Urothelium cell line (cell line): ENCODE data around the gene TTLL5.

Source experiments
- DNase-seq: peaks from one replicate; pipeline ENCODE4 v3.0.0; 2011; ENCODE audit warnings: low spot score, mixed read lengths
- FAIRE-seq: peaks from 2 replicates; lab custom pipeline; 2011; peaks lifted over from hg19 to GRCh38; lab: Jason Lieb, UNC

TTLL5 gene, protein sequence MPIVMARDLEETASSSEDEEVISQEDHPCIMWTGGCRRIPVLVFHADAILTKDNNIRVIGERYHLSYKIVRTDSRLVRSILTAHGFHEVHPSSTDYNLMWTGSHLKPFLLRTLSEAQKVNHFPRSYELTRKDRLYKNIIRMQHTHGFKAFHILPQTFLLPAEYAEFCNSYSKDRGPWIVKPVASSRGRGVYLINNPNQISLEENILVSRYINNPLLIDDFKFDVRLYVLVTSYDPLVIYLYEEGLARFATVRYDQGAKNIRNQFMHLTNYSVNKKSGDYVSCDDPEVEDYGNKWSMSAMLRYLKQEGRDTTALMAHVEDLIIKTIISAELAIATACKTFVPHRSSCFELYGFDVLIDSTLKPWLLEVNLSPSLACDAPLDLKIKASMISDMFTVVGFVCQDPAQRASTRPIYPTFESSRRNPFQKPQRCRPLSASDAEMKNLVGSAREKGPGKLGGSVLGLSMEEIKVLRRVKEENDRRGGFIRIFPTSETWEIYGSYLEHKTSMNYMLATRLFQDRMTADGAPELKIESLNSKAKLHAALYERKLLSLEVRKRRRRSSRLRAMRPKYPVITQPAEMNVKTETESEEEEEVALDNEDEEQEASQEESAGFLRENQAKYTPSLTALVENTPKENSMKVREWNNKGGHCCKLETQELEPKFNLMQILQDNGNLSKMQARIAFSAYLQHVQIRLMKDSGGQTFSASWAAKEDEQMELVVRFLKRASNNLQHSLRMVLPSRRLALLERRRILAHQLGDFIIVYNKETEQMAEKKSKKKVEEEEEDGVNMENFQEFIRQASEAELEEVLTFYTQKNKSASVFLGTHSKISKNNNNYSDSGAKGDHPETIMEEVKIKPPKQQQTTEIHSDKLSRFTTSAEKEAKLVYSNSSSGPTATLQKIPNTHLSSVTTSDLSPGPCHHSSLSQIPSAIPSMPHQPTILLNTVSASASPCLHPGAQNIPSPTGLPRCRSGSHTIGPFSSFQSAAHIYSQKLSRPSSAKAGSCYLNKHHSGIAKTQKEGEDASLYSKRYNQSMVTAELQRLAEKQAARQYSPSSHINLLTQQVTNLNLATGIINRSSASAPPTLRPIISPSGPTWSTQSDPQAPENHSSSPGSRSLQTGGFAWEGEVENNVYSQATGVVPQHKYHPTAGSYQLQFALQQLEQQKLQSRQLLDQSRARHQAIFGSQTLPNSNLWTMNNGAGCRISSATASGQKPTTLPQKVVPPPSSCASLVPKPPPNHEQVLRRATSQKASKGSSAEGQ (N-terminal part only)

DNA sequence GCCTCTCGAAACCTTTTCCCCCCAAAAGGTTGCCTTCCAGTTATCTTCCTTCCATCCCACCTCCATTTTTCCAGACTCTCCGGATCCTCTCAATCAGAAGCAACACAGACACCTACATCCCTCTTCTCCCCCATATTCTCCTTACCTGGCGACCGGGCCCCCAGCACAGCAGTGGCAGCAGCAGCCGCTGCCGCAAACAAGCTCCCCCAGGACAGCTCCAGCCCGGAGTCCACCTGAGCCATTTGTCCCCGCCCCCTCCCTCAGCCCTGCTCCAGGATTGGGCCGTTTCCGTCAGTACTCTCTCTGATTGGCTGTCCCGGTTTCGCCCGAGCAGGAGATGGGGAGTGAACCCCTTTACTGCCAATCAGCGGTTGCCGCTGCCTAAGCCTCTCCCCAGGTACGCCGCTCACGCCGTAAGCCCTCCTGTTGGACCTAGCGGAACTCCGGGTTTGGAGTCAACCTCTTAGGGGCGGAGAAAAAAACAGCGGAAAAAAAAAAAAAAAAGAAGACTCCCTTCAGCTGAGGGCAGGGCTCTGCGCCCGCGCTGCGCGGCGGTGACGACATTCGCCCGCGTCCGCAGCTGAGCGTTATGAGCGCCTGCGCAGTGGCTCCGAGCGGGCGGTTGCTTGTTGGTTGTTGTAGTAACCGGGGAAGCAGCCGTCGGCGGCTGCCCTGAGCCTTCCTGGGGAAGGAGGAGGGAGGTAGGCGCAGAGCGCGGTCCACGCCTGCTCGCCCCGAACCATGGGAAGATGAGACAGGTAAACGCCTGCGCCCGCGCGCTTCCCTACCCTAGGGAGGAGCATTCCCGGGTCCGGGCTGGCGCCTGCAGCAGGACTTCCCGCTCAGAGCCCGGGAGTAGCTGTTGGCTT, at the start of gene TTLL5, which contains the start of gene ERG28:
TTLL5 (plus strand) TSS at position 617 of the 869 bp plus-strand sequence. CDS start 1,904 bp downstream, outside the sequence.
ERG28 (minus strand) TSS at position 247 of the 869 bp plus-strand sequence. CDS start 3,374 bp downstream, outside the sequence.
- FAIRE-seq, result peak; percentile 97

DNA sequence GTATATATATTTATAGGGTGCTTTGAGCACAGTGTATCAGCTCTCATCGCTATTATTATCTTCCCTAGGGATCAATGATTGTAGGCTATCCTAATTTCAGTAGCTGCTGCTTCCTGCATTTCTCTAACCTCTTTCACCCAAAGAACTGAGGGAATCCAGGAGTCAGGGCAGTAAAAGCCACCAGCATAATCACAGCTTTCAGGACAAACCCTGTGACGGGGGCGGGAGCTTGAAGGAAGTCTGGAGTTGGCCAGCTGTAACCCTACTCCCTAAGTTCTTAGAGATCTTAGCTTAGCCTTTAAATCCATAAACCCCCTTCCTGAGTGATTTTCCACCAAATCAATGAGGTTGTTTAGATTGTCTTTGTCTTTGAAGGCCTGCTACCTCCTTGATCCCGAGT, 48.9 kb upstream of the TTLL5 start:
- FAIRE-seq, result no peak
- no peak for DNase-seq

More for the DNA sequence above, at the start of gene TTLL5, which contains the start of gene ERG28:
- peak; percentile 99 for DNase-seq

DNA sequence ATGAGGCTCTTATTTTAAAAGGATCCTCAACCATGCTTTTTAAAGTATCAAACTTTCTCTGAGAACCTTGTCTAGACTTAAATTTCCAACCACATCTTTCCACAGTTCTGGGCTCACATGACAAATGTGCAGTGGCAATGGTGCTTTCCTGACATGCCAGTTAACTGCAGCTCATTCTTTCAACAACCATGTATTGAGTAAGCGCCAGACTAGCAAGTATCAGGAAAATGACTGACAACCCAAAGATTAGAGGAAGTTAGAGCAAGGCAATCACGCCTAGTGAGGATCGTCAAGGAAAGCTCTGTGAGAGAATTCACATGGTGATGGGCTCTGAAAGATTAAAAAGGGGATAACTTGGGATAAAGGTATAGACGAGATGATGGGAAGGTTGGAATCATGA, 46.9 kb upstream of the TTLL5 start:
- no peak for DNase-seq
- no peak for FAIRE-seq

DNA sequence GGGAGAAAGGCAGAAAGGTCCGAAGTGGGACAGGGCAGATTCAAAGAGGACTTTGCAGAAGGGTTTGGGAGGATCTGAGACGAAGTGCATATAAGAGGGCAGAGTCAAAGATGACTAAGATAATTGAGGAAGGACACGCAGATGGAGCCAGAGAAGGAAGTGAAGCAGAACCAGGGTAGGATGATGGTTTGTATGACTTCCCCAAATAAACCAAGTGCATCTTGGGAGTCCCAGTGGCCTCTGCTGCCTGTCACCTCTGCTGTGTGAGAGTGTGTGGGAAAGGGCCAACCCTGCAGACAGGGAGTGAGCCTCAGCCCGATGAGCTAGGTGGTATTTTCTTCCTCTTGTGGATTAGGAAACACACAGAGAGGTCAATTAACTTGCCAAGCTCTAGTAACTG, 45.8 kb upstream of the TTLL5 start:
- DNase-seq (no peak), FAIRE-seq (peak; percentile 20)

DNA sequence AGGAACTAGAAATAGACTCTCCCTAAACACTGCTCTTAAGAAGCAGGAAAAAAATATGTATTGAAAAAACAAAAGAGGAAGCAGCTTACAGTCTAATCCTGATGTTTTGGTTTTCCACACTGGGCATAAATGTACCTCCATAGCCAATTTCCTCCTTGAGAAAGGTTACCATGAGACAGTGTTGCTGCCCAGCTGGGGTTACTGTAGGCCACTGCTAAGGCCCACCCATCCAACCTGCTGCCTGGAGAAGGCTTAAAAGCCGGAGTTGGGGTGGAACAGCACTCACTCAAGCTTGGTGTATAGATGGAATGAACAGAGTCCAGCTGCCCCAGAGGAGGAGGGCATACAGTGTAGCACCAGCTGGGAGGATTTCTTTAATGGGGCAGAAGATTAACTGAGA, 41.5 kb upstream of the TTLL5 start:
- no peak for DNase-seq
- FAIRE-seq, result no peak

DNA sequence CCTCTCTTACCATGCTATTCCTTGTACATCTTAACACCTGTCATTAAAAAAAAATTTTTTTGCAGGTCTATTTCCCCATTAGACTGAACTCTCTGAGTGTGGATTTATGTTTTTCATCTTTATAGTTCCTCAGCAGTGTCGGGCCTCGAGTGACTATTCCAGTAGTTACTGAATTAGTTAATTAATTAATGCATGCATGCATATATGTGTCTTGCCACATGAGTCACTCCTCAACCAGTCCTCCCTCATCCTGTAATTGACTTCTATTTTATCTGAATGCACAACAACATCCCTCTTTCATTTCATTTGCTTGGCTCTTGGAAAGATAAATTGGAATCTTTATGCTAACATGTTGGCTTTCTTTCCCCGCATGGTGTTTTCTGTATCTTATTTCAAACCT, 36.0 kb upstream of the TTLL5 start:
- DNase-seq (no peak), FAIRE-seq (no peak)

DNA sequence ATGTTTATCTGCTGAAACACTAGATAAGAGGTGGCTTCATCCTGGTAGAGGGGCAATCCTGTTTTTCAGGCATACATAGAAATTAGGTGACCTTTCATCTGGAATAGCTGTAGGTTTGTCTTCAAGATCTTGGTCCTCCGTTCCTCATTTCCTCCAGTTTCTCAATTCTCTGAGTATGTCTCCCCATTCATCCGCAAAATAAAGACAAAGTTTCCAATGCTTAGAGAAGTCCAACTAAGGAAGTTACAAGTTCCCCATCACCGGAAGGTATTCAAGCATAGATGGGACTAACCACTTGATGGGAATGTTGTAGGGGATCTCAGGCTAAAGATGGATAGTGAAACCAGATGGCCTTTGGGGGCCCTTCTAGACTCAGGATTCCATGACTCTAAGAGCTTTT, 34.6 kb upstream of the TTLL5 start:
- FAIRE-seq (no peak), DNase-seq (no peak)

DNA sequence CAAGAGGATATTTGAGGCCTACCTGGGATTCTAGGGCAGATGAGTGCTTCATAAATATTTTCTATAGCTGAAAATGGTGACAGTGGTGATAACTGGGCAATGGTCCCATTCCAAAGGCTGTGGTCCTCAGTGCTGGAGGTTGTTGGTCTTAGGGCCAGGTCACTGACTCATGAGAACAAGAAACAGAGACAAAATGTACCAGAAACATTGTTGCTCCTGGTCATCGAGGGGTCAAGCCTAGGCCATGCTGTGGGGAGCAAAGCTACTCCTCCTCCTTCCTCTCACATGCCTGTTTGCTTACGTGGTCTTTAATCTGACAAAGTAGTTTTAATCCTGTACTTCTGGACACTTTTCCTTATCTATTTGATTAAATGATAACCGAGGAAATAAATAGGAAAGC, 34.2 kb upstream of the TTLL5 start:
- FAIRE-seq, result no peak

DNA sequence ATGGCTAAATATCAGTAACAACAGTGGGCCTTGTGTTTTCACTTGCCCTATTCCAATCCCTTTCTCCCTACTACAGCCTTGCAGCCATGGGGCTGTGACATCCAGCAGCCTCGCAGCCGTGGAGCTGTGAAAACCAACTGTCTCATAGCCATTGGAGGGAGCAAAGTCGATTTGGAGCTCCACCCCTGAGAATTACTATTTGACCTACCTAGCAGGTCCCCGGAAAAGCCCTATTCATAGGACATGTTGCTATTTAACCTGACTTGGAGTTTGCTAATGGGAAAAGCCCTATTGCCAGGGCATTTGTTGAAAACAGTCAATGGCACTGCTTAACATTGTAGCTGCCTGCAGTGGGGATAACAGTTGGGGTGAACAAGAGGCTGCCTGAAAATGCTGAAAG, 33.6 kb upstream of the TTLL5 start:
- DNase-seq (no peak), FAIRE-seq (no peak)

More for the DNA sequence above, 34.2 kb upstream of the TTLL5 start:
- DNase-seq, result no peak

DNA sequence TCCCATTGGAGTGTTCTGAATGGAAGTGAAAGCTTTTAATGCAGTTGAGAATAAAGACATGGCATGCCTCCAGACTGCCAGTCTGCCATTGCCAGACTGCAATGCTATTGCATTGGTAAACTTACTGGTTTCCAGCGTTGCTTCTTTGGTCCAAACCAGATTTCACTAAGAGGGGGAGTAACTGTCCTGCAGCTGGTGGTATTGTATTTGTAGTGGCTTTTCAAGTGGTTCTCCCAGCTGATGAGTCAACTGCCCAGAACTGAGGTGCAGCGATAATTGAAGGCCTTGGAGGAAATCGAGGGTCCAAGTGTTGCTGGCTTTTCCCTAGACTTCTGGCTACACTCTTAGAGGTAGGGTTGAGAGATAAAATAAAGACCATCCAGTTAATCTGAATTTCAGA, 32.2 kb upstream of the TTLL5 start:
- FAIRE-seq (no peak), DNase-seq (no peak)

DNA sequence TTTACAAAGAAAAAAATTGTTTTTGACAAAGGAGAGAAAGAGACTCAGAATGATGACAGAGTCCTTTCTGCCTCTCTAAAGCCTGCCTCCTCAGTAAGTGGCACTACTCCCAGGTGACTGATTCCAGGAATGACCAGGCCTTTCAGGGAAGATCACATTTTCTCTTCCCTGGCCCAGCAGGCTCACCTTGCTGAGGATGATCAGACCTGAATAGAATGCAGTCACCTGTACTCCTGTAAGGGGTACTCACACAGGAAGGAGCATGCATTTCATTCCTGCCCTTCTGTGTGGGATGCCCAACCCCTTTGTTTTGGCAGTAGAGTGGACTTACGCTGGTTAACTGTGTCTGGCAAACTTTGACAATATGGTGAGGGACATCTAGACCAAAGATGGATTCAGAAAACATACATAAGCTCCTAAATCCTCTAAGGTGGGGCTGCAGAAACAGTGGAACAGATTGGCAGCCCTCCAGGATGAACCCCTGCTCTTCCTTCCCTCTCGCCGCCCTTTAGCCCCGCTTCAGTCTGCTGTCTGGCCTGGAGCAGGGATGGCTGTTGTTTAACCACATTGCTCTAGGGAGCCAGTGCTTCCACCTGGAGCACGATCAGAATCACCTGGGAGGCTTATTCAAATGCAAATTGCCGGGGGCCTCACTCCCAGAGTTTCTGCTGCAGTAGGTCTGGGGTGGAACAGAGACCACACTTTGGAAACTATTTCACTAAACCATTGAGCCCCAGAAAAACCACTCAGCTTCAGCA, 30.2 kb upstream of the TTLL5 start:
- DNase-seq, result no peak
- no peak for FAIRE-seq

DNA sequence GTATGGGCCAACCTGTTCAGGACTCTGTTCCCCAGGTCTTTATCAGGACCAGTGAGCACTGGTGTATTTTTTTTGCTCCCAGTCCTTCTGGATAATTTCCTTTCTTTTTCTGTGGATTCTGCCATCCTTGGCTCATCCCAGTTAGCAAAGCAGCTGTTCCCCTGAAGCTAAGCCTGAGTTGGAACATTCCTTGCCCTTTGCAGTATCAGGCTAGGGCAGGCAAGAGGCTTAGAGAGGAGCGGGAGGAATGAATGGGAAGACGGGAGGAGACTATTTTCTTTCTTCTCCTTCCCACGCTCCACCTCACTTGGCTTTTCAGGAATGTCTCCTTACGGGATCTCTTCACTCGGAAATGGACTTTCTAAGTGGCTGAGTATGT, 29.6 kb upstream of the TTLL5 start:
- DNase-seq, result no peak
- no peak for FAIRE-seq

DNA sequence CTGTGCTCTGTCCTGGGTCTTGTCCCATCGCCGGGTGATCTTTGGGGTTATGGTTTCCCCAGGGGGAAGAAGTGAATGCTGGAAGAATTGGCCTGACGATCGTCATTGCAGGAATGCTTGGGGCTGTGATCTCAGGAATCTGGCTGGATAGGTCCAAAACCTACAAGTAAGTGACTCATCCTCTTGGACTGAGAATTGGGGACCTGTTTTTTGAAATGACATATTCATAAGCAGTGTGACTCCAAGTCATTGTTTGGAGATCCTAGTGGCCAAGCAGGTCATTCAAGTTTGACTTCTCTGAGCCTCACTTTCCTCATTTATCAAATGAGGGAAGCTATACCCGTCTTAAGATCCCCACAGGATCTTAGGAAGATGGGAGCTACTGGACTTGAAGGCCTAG, 26.2 kb upstream of the TTLL5 start:
- DNase-seq (no peak), FAIRE-seq (no peak)

DNA sequence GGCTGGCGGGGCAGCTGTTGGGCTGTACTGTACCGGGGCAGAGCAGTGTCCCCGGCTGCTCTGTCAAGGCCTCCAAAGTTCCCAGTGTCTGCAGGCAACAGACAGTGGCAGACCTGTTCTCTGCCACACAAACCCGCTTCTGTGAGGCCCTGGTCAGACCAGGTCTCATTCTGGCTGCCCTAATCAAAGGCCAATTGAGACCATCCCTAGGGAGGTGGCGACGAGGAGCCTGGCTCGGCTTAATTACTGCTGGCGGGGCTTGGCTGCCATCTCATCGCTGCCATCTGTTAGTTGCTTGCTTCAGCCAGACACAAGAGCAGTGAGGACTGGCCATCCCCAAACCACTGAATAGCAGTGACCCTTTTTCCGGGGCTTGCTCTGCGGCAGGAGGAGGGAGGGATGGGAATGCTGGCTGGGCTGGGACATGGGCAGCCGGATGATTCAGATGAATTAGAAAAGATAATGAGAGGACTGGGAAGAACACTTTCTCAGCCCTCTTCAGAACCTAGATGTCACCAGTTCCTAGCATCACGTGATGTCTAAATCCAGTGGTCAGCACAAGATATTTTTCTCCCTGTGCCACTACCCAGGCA, 24.9 kb upstream of the TTLL5 start:
- DNase-seq (no peak), FAIRE-seq (no peak)

DNA sequence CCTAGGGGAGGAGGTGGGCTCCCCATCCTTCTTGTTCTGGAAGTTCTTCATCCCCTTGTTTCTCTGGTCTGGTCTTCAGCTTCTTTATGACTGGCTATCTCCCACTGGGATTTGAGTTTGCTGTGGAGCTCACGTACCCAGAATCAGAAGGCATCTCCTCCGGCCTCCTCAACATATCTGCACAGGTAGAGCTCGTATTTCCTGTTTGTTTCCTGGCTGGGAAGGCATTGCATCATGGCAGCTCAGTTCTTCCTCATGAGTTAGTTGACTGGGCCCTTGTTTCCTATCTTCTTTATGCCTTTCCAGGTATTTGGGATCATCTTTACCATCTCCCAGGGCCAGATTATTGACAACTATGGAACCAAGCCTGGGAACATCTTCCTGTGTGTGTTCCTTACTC, 20.2 kb upstream of the TTLL5 start:
- DNase-seq (no peak), FAIRE-seq (no peak)

DNA sequence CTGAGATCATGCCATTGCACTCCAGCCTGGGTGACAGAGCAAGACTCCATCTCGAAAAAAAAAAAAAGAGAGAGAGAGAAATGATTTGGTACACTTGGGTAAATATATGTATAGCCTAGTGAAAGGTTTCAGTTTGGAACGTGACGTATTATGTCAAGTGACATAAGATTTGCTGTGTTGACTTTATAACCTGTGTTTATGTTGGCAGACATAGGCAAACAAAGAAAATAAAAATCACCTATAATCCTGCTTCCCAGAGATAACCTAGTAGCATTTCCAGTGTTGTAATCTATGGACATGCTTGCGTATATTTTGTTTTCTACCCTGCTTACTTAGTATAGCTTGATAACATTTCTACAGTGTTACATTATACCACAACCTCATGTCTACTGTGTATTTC, 17.1 kb upstream of the TTLL5 start:
- no peak for DNase-seq
- no peak for FAIRE-seq

DNA sequence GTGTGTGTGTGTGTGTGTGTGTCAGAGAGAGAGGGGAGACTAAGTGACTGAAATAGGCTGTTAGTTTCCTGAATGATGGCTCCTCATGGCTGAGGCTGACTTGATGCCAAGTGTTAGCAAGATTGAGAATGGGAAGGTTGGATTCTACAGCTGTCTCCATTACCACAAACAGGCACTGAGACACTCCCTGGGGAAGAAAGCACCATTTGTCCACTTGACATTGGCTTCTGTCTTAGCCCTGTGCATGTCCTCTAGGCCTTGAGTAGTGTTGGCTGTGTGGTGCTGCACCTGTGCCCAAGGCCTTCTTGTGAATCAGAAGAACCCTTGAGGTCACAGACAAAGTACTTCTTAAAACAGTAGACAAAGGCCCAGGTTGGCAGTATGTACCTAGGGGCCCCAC, 16.0 kb upstream of the TTLL5 start:
- DNase-seq, result no peak
- no peak for FAIRE-seq

DNA sequence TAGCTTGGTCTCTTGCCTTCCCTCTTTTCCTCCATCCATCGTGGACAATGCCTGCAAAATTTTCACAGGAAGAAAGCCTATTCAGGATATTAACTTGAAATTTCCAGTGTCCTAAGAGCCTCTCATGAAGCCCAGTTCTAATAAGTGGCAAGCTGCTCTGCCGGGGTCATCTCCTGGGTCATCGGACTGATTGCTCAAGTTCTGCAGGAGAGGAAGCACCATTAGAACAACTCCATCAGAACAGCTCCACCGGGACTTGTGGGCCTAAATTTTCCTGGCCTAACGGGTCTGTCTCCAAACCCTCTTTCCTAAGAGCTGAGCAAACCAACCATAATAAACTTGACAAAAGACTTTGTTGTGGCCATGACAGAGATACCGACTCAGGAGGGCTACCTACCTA, 14.3 kb upstream of the TTLL5 start:
- DNase-seq (no peak), FAIRE-seq (no peak)

DNA sequence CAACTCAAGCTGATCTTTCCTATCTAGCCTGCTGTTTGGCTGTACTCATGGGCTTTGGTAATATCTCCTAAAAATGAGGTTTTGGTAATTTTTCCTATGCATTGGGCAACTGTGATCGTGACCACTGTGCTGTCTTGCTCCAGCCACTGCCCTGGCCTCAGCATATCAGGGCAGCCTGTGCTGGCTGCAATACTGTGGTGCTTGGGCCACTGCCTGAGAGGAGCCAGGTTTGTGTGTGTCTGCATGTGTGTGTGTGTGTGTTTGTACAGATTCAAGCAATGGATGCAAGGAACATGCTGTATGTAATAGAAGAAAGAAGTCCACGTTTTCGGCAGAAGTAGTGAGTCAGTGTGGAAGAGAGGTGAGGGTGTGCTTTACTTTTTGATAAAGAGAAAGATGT, 13.4 kb upstream of the TTLL5 start:
- DNase-seq (no peak), FAIRE-seq (no peak)
